ENCODE results near the gene METTL3.

DNA sequence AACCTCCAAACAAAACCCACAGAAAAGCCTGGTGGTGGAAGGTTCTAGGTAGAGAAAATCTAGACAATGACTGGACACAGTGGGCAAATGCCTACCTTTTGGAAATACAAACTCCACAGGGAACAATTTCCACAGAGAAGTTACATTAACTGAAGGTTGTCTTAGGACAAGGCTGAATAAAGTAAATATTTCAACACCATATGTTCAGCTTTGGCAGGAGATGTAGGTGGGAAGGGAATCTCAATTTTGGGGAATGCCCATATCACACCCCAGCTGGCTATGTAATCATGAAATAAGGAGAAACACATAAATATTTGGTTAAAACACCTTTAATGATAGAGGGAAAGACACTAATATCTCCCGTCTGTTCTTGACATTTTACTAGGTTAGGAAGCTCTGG is 9.6 kb upstream of the METTL3 start:
- TF ChIP-seq ZNF274 (IDR thresholded peaks at IDR 0.05; ENCODE audit: low read depth, low read length) = no peak
- no peak for TF ChIP-seq YY1 (IDR thresholded peaks at IDR 0.05; ENCODE audit: insufficient read depth, insufficient read length)
